Lower leg skin (tissue), 4 donors: ENCODE measurements around the gene PDGFRA. TPM values are rescaled to one million over a fixed set of nuclear protein-coding genes. Genes with fewer than 3 reads are reported as not detected.

Source experiments
- DNase-seq, 2 donors: peaks; one replicate each; pipeline ENCODE4 v3.0.0-alpha.2; 2019; ENCODE audit warnings: low spot score in 2 of 2
- H3K4me3 ChIP-seq: fragments of 200-600 bp; sonication (generic); 2 replicates; pipeline ENCODE4 v1.5.1; 2017; ENCODE audit warnings: mild to moderate bottlenecking, low read depth; ENCODE audit not compliant: poor library complexity, severe bottlenecking
- POLR2A ChIP-seq, 2 donors: fragments of 450-650 bp; IDR thresholded peaks; one replicate each; pipeline ENCODE4 v1.6.1; 2016 to 2017; ENCODE audit warnings: antibody characterized with exemption in 2 of 2, mild to moderate bottlenecking in 1 of 2, moderate library complexity in 1 of 2
- WGBS, 2 donors: methylation state at CpG; one replicate each; pipeline ENCODE4 v1.1.5; 2018; 5-methylcytosine and 5-hydroxymethylcytosine counted together
- intact Hi-C: fragments of 100-400 bp; cut with DNase I; formaldehyde crosslinking; loops from one replicate; pipeline ENCODE4 v1.15.0; 2023; ENCODE audit warnings: low total_unique reads
- total RNA-seq, 4 donors: library from RNA; depleted of rRNA; stranded (reverse); fragments of >200 nt; gene quantifications; one replicate each; pipeline ENCODE4 v1.1.0, GENCODE V29; 2016
- TF ChIP-seq, protein P1 (sequence below), 3 donors: fragments of 450-650 bp; IDR thresholded peaks; one replicate each; pipeline ENCODE4 v1.5.1; 2016; ENCODE audit warnings: antibody characterized with exemption in 3 of 3, mild to moderate bottlenecking in 3 of 3, moderate library complexity in 2 of 3

Gene PDGFRA
- total RNA-seq, 4 donors from 2014 or later: 14.9 to 44.4 (median 22.3) TPM

DNA sequence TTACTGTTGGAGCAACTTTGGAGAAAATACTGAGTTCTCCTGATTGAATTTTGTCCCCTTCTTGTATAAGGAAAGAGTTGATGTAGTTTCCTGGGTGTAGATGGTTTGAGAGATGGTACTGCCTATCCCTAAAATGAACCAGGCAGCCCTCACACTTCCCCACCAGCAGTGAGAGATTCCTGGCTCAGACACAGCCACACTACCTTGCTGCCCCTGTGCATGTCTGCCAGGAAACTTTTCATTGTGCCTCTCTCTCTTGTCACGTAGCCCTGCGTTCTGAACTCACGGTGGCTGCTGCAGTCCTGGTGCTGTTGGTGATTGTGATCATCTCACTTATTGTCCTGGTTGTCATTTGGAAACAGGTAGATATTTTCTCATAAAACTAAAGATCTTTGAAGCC lies 45.2 kb downstream of the PDGFRA start:
- WGBS, 2 donors: 84 to 94% methylated on average over 3 of the region's 3 CpGs
- intact Hi-C loops: no loop called here
- no peak for TF ChIP-seq POLR2A (IDR thresholded peaks at IDR 0.05)
- DNase-seq: no peak
- no peak overlapping the region for H3K4me3 ChIP-seq

DNA sequence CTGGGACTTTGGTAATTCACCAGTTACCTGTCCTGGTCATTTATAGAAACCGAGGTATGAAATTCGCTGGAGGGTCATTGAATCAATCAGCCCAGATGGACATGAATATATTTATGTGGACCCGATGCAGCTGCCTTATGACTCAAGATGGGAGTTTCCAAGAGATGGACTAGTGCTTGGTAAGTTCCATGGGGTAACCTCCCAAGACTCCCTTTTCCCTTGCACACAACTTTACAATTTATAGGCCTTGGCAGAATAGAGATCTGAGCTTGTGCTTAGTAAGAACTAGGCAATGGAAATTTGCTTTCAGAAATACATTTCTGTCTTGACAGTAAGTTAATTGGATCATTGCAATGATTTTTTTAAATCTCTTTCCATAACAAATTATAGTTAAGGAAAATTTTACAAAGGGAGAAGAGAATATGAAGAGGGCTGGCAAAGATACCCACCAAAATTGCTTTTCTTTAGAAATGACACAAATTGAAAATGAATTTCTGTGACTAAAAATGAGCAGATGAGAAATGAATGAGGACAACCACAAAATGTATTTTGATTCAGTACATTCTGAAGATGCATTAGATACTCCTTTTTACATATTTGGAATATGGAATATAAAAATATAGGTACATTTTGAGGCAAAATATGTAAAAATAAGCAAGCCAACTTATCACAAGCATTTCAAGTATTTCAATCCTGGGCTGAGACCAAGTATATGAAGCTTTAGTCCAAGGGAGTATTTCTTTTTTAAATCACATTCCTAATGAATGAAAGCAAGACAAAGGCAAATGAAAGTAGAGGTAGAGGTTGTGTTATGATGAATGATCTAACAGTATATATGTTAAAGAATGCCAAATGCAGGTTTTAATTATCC lies 45.9 kb downstream of the PDGFRA start:
- DNase-seq: no peak
- no peak for TF ChIP-seq POLR2A (IDR thresholded peaks at IDR 0.05)
- TF ChIP-seq, protein P1, sequence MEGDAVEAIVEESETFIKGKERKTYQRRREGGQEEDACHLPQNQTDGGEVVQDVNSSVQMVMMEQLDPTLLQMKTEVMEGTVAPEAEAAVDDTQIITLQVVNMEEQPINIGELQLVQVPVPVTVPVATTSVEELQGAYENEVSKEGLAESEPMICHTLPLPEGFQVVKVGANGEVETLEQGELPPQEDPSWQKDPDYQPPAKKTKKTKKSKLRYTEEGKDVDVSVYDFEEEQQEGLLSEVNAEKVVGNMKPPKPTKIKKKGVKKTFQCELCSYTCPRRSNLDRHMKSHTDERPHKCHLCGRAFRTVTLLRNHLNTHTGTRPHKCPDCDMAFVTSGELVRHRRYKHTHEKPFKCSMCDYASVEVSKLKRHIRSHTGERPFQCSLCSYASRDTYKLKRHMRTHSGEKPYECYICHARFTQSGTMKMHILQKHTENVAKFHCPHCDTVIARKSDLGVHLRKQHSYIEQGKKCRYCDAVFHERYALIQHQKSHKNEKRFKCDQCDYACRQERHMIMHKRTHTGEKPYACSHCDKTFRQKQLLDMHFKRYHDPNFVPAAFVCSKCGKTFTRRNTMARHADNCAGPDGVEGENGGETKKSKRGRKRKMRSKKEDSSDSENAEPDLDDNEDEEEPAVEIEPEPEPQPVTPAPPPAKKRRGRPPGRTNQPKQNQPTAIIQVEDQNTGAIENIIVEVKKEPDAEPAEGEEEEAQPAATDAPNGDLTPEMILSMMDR (IDR thresholded peaks at IDR 0.05): no peak
- no peak overlapping the region for H3K4me3 ChIP-seq
- intact Hi-C loops: no loop called here
- WGBS, 2 donors: 78 to 89% methylated on average over 3 of the region's 3 CpGs

DNA sequence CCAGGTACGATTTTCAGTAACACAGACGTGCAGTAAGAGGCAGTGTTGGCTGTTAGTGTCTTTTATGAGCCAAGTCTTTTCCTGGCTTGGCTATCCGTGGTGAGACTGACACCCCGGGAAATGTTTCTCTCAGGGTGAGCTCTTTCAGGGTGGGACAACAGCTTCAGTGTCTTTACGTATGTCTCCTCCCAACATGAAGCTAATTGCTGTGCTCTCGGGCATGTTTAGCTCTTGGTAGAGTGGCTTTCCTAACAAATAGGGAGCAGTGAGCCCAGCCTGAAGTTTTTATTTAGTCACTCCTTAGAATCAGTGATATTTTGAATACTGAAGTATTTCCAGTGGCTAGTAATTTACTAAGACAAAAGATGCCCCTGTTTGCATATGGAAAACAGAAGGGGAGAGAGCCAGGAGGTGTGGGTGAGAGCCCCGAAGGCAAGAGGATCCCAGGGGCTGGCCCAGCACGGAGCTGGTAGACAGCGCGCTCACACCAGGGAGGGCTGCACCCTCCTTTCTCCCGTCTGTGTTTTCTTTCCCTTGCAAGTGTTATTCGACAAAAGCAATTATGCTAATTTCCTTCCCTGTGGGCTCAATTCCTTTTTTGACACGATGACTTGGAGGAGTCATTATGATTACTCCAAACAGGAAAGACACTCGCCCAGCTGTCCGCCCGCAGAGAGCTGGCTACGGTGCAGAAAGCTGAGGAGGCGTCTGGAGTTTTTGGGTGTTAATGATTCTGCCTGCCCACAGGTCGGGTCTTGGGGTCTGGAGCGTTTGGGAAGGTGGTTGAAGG lies 47.7 kb downstream of the PDGFRA start:
- H3K4me3 ChIP-seq: no peak overlapping the region
- DNase-seq: no peak
- TF ChIP-seq, protein P1 (IDR thresholded peaks at IDR 0.05): no peak
- TF ChIP-seq POLR2A (IDR thresholded peaks at IDR 0.05): no peak
- intact Hi-C loops: no loop called here
- 15 to 19% methylated on average over 20 of the region's 20 CpGs for WGBS, 2 donors

DNA sequence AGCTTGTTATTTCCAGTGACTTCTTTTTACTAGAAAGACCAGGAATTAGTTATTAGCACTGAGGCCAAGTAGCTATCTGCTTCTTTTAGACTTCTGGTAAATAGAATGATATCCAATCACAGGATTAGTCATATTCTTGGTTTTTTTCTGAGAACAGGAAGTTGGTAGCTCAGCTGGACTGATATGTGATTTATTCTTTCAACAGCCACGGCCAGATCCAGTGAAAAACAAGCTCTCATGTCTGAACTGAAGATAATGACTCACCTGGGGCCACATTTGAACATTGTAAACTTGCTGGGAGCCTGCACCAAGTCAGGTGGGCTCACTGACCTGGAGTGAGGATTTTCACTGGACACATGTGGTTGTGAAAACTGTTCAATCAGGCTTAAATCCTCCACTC lies 48.6 kb downstream of the PDGFRA start:
- intact Hi-C loops: no loop called here
- no peak overlapping the region for H3K4me3 ChIP-seq
- no peak for DNase-seq
- no peak for TF ChIP-seq POLR2A (IDR thresholded peaks at IDR 0.05)
- TF ChIP-seq, protein P1 (IDR thresholded peaks at IDR 0.05): no peak
- 0 to 16% methylated on average over 1 of the region's 1 CpG for WGBS, 2 donors

DNA sequence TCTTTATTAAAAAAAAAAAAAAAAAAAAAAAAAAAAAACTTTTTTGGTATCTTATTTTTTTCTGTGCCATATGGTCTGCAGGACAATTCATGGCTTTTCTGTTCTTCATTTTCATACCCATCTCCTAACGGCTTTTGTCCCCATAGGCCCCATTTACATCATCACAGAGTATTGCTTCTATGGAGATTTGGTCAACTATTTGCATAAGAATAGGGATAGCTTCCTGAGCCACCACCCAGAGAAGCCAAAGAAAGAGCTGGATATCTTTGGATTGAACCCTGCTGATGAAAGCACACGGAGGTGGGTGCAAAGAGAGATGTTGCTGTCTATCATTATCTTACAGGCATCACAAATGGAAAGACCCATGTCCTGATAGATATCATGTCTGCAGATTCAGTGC lies 49.1 kb downstream of the PDGFRA start:
- 90 to 91% methylated on average over 2 of the region's 2 CpGs for WGBS, 2 donors

More for the DNA sequence above, 49.1 kb downstream of the PDGFRA start:
- no peak for DNase-seq
- no peak for TF ChIP-seq POLR2A (IDR thresholded peaks at IDR 0.05)
- TF ChIP-seq, protein P1 (IDR thresholded peaks at IDR 0.05): no peak
- intact Hi-C loops: no loop called here
- H3K4me3 ChIP-seq: no peak overlapping the region
